Right lobe of liver (tissue), 4 donors: ENCODE results near the gene NES.

Source experiments
- POLR2A ChIP-seq: fragments of 450-650 bp; IDR thresholded peaks from one replicate; pipeline ENCODE4 v1.6.1; 2017; ENCODE audit warnings: antibody characterized with exemption, mild to moderate bottlenecking
- TF ChIP-seq, protein P1 (sequence below), 4 donors: fragments of 200-600 bp in 3 of 4; fragments of 450-650 bp in 1 of 4; IDR thresholded peaks; one replicate each; pipeline versions ENCODE4 v1.5.1 to v1.8.0; 2016 to 2022; ENCODE audit warnings: antibody characterized with exemption in 4 of 4, mild to moderate bottlenecking in 2 of 4
- donor health status: DM: no; HTN: no; CAD: no.
- donor health status: DM: no; HTN: no; CAD: no.
- donor health status: DM: no; HTN: yes; CAD: no.

DNA sequence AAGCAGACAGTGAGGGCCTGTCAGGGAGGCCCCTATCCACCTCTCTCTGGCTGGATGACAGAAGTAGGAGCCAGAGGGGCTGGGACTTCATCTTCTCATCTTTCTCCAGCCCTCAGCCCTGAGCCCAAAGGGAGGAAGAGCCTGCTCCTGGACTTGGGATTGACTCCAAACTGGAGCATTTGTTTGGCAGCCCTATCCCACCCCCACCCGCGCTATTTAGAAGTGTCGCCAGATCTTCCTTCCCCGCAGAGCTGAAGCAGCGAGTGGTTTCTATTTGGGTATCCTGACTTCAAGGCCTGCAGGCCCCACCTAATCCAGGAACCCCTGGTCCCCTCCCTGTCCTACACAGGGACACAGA is 9.6 kb downstream of the NES start:
- TF ChIP-seq, protein P1, sequence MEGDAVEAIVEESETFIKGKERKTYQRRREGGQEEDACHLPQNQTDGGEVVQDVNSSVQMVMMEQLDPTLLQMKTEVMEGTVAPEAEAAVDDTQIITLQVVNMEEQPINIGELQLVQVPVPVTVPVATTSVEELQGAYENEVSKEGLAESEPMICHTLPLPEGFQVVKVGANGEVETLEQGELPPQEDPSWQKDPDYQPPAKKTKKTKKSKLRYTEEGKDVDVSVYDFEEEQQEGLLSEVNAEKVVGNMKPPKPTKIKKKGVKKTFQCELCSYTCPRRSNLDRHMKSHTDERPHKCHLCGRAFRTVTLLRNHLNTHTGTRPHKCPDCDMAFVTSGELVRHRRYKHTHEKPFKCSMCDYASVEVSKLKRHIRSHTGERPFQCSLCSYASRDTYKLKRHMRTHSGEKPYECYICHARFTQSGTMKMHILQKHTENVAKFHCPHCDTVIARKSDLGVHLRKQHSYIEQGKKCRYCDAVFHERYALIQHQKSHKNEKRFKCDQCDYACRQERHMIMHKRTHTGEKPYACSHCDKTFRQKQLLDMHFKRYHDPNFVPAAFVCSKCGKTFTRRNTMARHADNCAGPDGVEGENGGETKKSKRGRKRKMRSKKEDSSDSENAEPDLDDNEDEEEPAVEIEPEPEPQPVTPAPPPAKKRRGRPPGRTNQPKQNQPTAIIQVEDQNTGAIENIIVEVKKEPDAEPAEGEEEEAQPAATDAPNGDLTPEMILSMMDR (IDR thresholded peaks at IDR 0.05): no peak
- TF ChIP-seq POLR2A: no peak
